ENCODE results near the gene FAM114A1. TPM values are rescaled to one million over a fixed set of nuclear protein-coding genes. Genes with fewer than 3 reads are reported as not detected.

FAM114A1 gene
- total and polyA plus RNA-seq, 2 experiments from 2014 or later, result 13.0 to 14.5 TPM

DNA sequence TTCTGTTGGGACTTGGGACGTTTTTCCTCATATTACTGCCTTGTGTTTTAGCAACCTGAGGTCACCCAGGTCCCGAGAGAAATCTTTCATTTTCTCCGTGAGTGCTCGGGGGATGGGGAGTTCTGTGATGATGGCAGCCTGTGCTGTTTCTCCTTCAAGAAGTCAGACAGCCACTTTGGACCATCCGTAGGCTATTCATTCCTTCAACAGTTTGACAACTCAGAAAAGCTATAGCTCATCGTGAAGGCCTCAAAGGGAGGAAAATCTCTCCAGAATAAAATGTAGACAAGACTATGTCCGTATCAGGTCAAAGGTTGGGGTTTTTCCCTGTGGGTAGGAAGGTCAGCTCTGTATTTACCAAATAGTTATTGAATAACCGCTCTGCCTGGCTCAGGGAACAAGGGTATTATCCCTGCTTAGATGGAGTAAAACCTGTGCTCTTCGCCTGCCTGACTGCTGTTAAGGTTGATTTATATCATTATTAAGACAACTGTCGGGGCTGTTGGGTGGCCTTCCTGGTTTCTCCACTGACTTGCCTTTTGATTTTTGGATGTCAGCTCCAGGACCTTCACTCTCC, 36.6 kb downstream of the FAM114A1 start:
- H3K4me3 Mint-ChIP-seq, result no peak overlapping the region
- DNase-seq (ENCODE audit: low spot score), result peak; percentile 7
- TF ChIP-seq ZNF331 (CRISPR knock-in tag; IDR thresholded peaks at IDR 0.05; ENCODE audit: low read depth) (no peak), JUNB (IDR thresholded peaks at IDR 0.05; ENCODE audit: unreplicated experiment) (no peak), NANOG (IDR thresholded peaks at IDR 0.05; ENCODE audit: borderline replicate concordance) (no peak), ZNF114 (CRISPR knock-in tag; IDR thresholded peaks at IDR 0.05) (no peak), POLR2AphosphoS5 (IDR thresholded peaks at IDR 0.05; ENCODE audit: low read depth) (no peak), EZH2phosphoT487 (IDR thresholded peaks at IDR 0.05; ENCODE audit: unreplicated experiment) (no peak), CREB1 (CRISPR knock-in tag; IDR thresholded peaks at IDR 0.05; ENCODE audit: low read depth) (no peak)
- TF ChIP-seq, protein P1, sequence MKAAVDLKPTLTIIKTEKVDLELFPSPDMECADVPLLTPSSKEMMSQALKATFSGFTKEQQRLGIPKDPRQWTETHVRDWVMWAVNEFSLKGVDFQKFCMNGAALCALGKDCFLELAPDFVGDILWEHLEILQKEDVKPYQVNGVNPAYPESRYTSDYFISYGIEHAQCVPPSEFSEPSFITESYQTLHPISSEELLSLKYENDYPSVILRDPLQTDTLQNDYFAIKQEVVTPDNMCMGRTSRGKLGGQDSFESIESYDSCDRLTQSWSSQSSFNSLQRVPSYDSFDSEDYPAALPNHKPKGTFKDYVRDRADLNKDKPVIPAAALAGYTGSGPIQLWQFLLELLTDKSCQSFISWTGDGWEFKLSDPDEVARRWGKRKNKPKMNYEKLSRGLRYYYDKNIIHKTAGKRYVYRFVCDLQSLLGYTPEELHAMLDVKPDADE (IDR thresholded peaks at IDR 0.05), result no peak
- TF ChIP-seq, protein P2, sequence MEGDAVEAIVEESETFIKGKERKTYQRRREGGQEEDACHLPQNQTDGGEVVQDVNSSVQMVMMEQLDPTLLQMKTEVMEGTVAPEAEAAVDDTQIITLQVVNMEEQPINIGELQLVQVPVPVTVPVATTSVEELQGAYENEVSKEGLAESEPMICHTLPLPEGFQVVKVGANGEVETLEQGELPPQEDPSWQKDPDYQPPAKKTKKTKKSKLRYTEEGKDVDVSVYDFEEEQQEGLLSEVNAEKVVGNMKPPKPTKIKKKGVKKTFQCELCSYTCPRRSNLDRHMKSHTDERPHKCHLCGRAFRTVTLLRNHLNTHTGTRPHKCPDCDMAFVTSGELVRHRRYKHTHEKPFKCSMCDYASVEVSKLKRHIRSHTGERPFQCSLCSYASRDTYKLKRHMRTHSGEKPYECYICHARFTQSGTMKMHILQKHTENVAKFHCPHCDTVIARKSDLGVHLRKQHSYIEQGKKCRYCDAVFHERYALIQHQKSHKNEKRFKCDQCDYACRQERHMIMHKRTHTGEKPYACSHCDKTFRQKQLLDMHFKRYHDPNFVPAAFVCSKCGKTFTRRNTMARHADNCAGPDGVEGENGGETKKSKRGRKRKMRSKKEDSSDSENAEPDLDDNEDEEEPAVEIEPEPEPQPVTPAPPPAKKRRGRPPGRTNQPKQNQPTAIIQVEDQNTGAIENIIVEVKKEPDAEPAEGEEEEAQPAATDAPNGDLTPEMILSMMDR (conservative IDR thresholded peaks at IDR 0.05; ENCODE audit: low read depth in 2 of 2), result no peak
- TF ChIP-seq, protein P3, sequence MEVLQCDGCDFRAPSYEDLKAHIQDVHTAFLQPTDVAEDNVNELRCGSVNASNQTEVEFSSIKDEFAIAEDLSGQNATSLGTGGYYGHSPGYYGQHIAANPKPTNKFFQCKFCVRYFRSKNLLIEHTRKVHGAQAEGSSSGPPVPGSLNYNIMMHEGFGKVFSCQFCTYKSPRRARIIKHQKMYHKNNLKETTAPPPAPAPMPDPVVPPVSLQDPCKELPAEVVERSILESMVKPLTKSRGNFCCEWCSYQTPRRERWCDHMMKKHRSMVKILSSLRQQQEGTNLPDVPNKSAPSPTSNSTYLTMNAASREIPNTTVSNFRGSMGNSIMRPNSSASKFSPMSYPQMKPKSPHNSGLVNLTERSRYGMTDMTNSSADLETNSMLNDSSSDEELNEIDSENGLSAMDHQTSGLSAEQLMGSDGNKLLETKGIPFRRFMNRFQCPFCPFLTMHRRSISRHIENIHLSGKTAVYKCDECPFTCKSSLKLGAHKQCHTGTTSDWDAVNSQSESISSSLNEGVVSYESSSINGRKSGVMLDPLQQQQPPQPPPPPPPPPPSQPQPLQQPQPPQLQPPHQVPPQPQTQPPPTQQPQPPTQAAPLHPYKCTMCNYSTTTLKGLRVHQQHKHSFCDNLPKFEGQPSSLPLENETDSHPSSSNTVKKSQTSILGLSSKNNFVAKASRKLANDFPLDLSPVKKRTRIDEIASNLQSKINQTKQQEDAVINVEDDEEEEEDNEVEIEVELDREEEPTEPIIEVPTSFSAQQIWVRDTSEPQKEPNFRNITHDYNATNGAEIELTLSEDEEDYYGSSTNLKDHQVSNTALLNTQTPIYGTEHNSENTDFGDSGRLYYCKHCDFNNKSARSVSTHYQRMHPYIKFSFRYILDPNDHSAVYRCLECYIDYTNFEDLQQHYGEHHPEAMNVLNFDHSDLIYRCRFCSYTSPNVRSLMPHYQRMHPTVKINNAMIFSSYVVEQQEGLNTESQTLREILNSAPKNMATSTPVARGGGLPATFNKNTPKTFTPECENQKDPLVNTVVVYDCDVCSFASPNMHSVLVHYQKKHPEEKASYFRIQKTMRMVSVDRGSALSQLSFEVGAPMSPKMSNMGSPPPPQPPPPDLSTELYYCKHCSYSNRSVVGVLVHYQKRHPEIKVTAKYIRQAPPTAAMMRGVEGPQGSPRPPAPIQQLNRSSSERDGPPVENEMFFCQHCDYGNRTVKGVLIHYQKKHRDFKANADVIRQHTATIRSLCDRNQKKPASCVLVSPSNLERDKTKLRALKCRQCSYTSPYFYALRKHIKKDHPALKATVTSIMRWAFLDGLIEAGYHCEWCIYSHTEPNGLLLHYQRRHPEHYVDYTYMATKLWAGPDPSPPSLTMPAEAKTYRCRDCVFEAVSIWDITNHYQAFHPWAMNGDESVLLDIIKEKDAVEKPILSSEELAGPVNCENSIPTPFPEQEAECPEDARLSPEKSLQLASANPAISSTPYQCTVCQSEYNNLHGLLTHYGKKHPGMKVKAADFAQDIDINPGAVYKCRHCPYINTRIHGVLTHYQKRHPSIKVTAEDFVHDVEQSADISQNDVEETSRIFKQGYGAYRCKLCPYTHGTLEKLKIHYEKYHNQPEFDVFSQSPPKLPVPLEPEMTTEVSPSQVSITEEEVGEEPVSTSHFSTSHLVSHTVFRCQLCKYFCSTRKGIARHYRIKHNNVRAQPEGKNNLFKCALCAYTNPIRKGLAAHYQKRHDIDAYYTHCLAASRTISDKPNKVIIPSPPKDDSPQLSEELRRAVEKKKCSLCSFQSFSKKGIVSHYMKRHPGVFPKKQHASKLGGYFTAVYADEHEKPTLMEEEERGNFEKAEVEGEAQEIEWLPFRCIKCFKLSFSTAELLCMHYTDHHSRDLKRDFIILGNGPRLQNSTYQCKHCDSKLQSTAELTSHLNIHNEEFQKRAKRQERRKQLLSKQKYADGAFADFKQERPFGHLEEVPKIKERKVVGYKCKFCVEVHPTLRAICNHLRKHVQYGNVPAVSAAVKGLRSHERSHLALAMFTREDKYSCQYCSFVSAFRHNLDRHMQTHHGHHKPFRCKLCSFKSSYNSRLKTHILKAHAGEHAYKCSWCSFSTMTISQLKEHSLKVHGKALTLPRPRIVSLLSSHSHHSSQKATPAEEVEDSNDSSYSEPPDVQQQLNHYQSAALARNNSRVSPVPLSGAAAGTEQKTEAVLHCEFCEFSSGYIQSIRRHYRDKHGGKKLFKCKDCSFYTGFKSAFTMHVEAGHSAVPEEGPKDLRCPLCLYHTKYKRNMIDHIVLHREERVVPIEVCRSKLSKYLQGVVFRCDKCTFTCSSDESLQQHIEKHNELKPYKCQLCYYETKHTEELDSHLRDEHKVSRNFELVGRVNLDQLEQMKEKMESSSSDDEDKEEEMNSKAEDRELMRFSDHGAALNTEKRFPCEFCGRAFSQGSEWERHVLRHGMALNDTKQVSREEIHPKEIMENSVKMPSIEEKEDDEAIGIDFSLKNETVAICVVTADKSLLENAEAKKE (CRISPR knock-in tag; IDR thresholded peaks at IDR 0.05), result no peak
- TF ChIP-seq, protein P4, sequence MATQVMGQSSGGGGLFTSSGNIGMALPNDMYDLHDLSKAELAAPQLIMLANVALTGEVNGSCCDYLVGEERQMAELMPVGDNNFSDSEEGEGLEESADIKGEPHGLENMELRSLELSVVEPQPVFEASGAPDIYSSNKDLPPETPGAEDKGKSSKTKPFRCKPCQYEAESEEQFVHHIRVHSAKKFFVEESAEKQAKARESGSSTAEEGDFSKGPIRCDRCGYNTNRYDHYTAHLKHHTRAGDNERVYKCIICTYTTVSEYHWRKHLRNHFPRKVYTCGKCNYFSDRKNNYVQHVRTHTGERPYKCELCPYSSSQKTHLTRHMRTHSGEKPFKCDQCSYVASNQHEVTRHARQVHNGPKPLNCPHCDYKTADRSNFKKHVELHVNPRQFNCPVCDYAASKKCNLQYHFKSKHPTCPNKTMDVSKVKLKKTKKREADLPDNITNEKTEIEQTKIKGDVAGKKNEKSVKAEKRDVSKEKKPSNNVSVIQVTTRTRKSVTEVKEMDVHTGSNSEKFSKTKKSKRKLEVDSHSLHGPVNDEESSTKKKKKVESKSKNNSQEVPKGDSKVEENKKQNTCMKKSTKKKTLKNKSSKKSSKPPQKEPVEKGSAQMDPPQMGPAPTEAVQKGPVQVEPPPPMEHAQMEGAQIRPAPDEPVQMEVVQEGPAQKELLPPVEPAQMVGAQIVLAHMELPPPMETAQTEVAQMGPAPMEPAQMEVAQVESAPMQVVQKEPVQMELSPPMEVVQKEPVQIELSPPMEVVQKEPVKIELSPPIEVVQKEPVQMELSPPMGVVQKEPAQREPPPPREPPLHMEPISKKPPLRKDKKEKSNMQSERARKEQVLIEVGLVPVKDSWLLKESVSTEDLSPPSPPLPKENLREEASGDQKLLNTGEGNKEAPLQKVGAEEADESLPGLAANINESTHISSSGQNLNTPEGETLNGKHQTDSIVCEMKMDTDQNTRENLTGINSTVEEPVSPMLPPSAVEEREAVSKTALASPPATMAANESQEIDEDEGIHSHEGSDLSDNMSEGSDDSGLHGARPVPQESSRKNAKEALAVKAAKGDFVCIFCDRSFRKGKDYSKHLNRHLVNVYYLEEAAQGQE (IDR thresholded peaks at IDR 0.05; ENCODE audit: unreplicated experiment), result no peak
- peak overlapping the region; percentile 78; the same call in 1 of the 2 replicates for H3K27ac Mint-ChIP-seq
- no peaks in the 10 kb centered on the region for H3F3A ChIP-seq (replicated peaks; ENCODE audit: low read depth)
- ATAC-seq, result no peak
- no peaks in the 10 kb centered on the region for H3K9me3 Mint-ChIP-seq
- peaks cover 5% of the 10 kb centered on the region for H3K4me1 ChIP-seq (ENCODE audit: insufficient read depth)
- H3K27me3 ChIP-seq (ENCODE audit: insufficient read depth), result no peaks in the 10 kb centered on the region
- H3K36me3 ChIP-seq (ENCODE audit: insufficient read depth), result no peaks in the 10 kb centered on the region
- H3K4me2 ChIP-seq, result no peak overlapping the region
- H3K27ac ChIP-seq (ENCODE audit: low read depth), result no peak overlapping the region
- peaks cover 6% of the 10 kb centered on the region for H3K27me3 Mint-ChIP-seq (ENCODE audit: insufficient read depth, low read depth, poor library complexity)
- no peaks in the 10 kb centered on the region; the same call in 1 of the 2 replicates for H4K20me1 ChIP-seq (replicated peaks; ENCODE audit: insufficient read depth)
- no peaks in the 10 kb centered on the region for H3K9me2 ChIP-seq (ENCODE audit: insufficient read depth)
- no peak overlapping the region for H2AFZ ChIP-seq
- no peak overlapping the region for H3K4me3 ChIP-seq
- no peaks in the 10 kb centered on the region for H3K36me3 Mint-ChIP-seq (ENCODE audit: low read depth)
- H3K79me2 ChIP-seq (replicated peaks; ENCODE audit: insufficient read depth), result no peaks in the 10 kb centered on the region
- peaks cover 5% of the 10 kb centered on the region; the same call in 2 of the 3 replicates for H3K4me1 Mint-ChIP-seq

Data from GM23338 (cell line).